HUDEP-2 (cell line): Measurements from ENCODE around the gene TGFB2.

ENCODE experiments used
- DNase-seq, 76 experiments: peaks; one replicate each; lab custom pipeline; 2025; ENCODE audit not compliant: unreplicated experiment in 76 of 76; lab: John Stamatoyannopoulos, UW

TGFB2 gene

GRCh38 chr1:218330043-218330623 lies 15.0 kb upstream of the TGFB2 start:
- peak in 5 of 76 experiments; percentile 3 to 46 (median 9) for DNase-seq

GRCh38 chr1:218332416-218332815 lies 12.7 kb upstream of the TGFB2 start:
- no peak for DNase-seq

DNA sequence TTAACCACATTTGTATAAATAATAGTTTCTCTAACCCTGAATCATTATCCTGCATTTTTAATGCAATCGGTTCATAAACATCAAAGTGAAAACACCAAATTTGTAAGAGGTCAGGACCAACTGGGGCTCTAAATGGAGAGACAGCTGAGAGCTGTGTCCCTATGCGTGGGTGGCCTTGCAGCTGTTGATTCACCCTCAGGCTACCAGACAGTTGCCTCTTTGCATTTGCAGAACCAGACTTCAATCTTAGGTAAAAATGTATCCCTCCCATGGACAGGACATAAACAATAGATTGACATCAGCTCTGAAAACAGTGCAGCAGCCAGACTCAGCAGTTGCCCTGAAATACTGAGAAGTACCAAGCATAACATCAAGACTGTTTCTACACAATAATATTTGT lies 8.8 kb upstream of the TGFB2 start:
- no peak for DNase-seq

- DNase-seq, result peak in 7 of 76 experiments; percentile 2 to 17 (median 7)
These were observed 5.8 kb upstream of the TGFB2 start for GRCh38 chr1:218339267-218339831.

DNA sequence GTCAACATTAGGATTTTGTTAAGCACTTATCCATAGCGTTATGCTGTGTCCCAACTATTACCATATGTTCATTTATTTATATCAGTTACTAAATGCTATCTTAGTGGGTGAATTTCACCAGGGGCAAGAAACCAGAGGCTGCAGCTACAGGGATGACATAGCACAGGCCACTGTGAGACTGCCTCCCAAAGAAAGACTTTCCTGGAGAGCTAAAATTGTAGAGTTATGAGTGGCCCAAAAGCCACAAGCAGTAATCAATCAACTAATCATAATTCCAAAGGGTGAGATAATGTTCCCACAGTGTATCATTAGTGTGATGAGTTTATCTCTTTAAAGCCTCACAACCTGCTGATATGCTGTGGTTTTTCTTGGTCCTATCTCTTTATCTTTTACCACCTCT lies 3.8 kb upstream of the TGFB2 start:
- no peak for DNase-seq

GRCh38 chr1:218342091-218342490 lies 3.0 kb upstream of the TGFB2 start:
- DNase-seq, result no peak

DNA sequence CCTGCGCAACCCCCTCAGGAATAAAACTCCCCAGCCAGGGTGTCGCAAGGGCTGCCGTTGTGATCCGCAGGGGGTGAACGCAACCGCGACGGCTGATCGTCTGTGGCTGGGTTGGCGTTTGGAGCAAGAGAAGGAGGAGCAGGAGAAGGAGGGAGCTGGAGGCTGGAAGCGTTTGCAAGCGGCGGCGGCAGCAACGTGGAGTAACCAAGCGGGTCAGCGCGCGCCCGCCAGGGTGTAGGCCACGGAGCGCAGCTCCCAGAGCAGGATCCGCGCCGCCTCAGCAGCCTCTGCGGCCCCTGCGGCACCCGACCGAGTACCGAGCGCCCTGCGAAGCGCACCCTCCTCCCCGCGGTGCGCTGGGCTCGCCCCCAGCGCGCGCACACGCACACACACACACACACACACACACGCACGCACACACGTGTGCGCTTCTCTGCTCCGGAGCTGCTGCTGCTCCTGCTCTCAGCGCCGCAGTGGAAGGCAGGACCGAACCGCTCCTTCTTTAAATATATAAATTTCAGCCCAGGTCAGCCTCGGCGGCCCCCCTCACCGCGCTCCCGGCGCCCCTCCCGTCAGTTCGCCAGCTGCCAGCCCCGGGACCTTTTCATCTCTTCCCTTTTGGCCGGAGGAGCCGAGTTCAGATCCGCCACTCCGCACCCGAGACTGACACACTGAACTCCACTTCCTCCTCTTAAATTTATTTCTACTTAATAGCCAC lies 696 bp downstream of the TGFB2 start:
- peak in 19 of 76 experiments; percentile 1 to 47 (median 11) for DNase-seq

- no peak for DNase-seq
These were observed 1.5 kb downstream of the TGFB2 start for GRCh38 chr1:218346391-218347204.

DNA sequence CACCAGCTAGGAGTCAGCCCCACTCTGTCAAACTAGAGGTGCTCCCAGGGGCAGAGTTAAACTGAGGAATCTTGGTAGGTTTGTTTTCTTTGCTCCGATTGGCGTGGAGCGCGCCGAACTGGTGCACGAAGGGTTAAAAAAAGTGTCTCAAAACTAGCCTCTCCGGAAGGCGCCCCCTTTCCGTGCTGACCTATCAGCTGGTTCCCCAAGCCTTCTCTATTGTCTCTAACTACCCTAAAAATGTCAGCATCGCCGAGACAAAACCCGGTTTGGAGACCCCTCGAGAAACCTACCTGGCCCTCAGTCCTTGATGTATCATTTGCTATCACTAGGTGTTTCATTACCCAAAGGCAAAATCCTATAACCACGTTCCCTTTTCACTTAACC lies 2.2 kb downstream of the TGFB2 start:
- DNase-seq, result no peak

- DNase-seq, result no peak
These were observed 2.8 kb downstream of the TGFB2 start for GRCh38 chr1:218347723-218348627.

DNA sequence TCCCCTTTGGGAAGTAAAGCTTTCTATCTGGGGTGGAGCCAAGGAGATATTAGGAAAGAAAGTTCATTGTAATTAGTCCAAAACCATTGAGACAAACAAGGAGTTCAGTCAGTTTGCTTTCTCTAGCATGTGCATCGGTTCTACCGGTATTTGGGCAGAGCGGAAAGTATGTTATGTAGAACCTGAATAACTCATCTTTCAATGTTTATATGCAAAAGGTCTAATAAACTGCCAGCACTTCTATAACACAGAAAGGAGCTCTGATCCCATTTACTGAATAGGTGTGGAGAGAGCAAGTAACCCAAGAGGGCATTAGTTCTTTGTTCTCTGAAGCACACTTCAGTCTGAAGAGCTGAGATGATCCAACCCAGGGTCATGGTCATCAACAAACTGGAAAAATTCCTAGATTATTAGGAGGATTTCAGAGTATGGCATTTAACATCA lies 3.5 kb downstream of the TGFB2 start:
- no peak for DNase-seq

GRCh38 chr1:218349348-218350034 lies 4.4 kb downstream of the TGFB2 start:
- DNase-seq, result no peak

DNA sequence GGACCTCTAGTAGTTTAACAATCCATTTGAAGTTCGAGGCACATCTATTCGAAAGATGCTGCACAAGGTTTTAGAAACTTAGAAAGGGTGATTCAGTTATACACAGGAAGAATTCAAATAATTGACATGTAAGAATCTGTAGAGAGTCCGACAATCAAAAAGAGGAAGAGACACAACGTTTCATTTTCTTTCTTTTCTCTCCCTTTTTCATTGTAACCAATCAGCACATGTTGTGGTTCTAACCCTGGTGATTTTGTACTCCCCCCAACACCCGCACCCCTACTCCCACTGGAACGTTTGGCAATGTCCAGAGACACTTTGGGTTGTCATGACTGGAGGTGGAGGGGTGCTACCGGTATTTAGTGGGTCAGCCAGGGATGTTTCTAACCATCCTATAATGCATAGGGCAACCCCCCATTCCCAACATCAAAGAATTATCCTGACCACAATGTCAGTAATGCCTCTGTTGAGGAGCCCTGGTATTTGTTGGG lies 4.9 kb downstream of the TGFB2 start:
- no peak for DNase-seq

DNA sequence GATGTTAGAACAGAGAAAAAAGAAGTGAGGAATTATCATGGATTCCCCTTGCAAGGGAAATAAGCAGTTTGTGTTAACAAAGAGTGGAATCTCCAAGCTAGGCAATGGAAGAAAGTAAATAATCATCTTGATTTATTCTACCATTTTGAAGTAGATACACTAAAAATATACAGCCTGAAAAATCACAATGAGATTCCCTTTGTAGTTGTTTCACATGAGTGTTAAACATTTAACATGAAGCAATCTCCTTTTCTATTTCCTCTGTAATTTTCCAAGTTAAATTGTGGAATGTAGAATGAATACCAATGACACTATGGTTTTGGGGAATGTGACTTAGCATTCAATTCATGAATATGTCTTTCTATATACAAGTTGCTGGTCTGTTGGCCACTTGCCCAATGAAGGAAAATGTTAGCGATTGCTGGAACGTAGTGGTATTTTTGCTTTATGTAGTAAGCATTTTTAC lies 5.7 kb downstream of the TGFB2 start:
- DNase-seq, result no peak

GRCh38 chr1:218351391-218352074 lies 6.4 kb downstream of the TGFB2 start:
- DNase-seq, result peak in 1 of 76 experiments; percentile 1

DNA sequence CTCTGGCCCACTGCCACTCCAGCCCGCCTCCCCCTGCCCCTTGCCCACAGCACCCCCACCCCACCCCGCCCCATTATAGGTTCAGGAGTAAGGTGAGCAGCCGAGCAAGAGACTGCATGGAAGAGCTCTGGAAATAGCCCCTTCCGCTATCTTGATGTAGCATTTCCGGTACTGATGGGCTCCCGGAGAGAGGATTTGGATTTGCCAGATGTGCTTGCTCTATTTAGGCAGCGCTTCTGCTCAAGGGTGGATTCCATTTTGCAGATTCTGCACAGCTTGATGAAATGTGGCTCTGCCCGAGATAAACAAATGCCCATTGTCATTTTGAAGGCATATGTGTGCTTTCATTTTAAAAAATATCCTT lies 6.9 kb downstream of the TGFB2 start:
- no peak for DNase-seq

- DNase-seq, result no peak
These were observed 8.5 kb downstream of the TGFB2 start for GRCh38 chr1:218353656-218354055.

DNA sequence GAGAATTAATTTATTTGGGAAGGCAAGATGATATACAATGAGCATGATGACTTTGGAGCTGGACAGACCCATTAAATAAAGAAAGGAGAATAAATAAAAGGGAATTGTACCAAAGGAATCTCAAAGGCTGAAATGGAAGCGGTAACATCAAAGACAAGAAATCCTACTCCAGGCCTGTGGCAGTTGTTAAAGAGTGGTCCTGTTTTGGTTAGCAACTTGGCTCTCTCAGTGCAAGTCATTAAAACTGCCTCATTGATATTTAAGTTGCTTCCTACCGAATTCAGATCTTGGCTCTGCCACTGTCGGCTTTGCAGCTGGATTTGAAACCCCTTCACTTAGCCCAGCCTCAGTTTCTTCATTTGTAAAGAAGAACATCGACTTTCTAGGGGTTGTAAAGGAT lies 10.1 kb downstream of the TGFB2 start:
- no peak for DNase-seq
